Activated T-cell treated with anti-CD3 and anti-CD28 coated beads, Interleukin-2, amount 50 U/mL, for 4 hours (primary cell): Measurements from ENCODE around the gene PLXNB3. TPM values are rescaled to one million over a fixed set of nuclear protein-coding genes. Genes with fewer than 3 reads are reported as not detected.
A peak's percentile ranks its signal among the peaks of the same experiment; 100 is the strongest.
"Not testable (repeated sequence)": the region's sequence is repeated elsewhere in the genome, so short reads cannot be mapped to it uniquely, and the experiment has no call there.

Source experiments
- ATAC-seq, 2 donors: fragments of 200-7000 bp; cut with Tn5 transposase; one replicate each; pipeline ENCODE4 v1.10.0; 2021
- DNase-seq: peaks from one replicate; pipeline ENCODE4 v3.0.0-alpha.2; 2020
- H3K27me3 Mint-ChIP-seq: one replicate; pipeline ENCODE4 v1.8.0; 2021; ENCODE audit warnings: low read depth, mixed read lengths
- H3K36me3 Mint-ChIP-seq: one replicate; pipeline ENCODE4 v1.8.0; 2022; ENCODE audit warnings: mixed read lengths; ENCODE audit not compliant: insufficient read depth
- H3K4me1 Mint-ChIP-seq: one replicate; pipeline ENCODE4 v1.8.0; 2021; ENCODE audit warnings: low read depth, mixed read lengths
- H3K4me3 Mint-ChIP-seq: one replicate; pipeline ENCODE4 v1.8.0; 2021; ENCODE audit warnings: mild to moderate bottlenecking, moderate library complexity, mixed read lengths
- H3K9me3 Mint-ChIP-seq: one replicate; pipeline ENCODE4 v1.8.0; 2021; ENCODE audit warnings: mixed read lengths
- total RNA-seq, 3 donors: library from RNA; stranded (reverse); gene quantifications; one replicate each; pipeline ENCODE4 v1.2.1, GENCODE V29; 2021

Gene PLXNB3
- total RNA-seq, 3 donors from 2014 or later = 0.40 to 0.66 (median 0.46) TPM

DNA sequence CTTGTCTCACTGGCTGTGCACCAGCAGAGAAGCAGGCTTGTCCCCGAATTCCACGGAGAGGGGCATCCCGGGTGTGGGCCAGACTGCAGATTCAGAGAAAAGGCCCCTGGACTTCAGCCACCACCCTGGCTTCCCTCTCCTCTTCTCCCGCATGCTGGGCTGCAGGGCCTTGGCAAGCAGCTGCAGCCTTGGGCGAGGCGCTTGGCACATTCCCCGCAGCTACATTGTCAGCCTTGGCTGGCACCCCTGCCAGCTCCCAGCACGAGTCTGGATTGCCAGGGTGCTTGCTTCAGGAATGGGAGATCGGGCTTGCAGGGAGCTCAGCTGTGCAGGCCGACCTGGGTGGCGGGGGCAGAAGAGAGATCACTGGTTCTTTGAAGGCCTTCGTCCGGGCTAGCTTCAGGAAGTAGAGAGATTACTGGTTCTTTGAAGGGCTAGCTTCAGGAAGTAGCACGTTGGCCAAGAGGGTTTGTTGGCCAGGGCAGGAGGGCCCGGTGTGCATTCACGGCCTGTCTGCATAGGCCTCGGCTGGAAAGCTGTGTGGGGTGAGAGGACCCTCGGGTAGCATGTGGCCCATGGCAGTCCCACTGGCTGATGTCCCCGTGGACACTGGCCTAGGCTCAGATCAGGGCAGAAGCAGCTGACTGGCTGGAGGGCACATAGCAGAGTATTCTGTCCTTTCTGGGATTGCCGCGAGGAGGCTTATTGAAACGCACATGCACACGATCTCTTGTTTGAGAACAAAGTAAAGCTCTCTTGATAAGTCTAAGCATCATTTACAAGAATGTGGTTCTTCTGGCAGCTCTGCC, 36.7 kb upstream of the PLXNB3 start:
- H3K4me3 Mint-ChIP-seq = peak overlapping the region; percentile 37
- H3K27me3 Mint-ChIP-seq = no peaks in the 10 kb centered on the region
- H3K4me1 Mint-ChIP-seq = peaks cover 30% of the 10 kb centered on the region
- H3K9me3 Mint-ChIP-seq = no peaks in the 10 kb centered on the region
- H3K36me3 Mint-ChIP-seq = peaks cover 6% of the 10 kb centered on the region
- DNase-seq (no peak), ATAC-seq (no peak)

DNA sequence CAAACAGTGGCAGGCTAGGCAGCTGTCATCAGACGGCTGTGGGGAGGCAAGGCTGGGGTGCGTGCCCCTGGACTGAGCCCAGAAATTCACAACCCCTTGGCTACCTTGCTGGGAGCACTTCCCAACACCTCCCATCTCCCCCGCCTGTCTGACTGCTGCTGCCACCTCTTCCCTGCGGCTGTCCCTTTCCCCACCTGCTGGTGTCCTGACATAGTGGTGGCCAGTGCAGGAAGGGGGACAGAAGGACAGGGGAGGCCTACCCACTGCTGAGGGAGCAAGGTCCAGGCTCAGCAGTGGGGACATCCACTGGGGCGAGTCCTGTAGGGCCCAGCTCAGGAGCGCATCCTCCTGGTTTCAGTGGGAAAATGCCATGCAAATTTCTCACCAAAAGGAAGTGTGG, 36.0 kb upstream of the PLXNB3 start:
- Mint-ChIP-seq H3K4me1 (peaks cover 26% of the 10 kb centered on the region), H3K36me3 (peaks cover 6% of the 10 kb centered on the region), H3K9me3 (no peaks in the 10 kb centered on the region), H3K27me3 (no peaks in the 10 kb centered on the region), H3K4me3 (no peak overlapping the region)
- no peak for ATAC-seq
- DNase-seq = no peak

DNA sequence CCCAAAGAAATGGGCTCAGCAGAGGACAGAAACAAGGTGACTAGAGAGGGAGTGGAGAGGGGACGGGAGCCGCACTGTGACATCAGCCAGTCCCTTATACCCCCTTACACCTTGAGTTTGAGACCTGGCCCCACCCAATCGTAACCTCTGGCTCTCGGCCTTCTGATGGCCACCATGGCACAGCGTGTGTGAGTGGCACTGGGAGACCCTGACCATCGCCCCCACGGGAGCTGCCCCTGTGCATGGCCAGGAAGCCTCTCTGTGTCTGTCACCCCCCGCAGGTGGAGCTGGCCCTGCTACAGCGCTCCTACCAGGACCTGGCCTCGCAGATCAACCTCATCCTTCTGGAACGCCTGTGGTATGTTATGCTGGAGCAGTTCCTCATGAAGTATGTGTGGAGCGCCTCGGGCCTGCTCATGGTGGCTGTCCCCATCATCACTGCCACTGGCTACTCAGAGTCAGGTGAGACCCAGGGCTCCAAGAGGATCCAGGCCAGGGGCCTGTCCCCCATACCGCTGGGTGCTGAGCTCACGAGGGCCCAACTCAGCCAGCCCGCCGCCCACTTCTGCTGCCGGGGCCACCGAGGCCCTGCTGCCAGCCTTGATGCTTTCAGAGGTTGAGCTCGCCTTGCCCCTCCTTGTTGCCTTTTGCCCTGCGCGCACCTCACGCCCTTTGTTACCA, 35.0 kb upstream of the PLXNB3 start:
- no peak overlapping the region for H3K4me3 Mint-ChIP-seq
- no peak for DNase-seq
- H3K4me1 Mint-ChIP-seq = peaks cover 26% of the 10 kb centered on the region
- no peaks in the 10 kb centered on the region for H3K9me3 Mint-ChIP-seq
- no peaks in the 10 kb centered on the region for H3K27me3 Mint-ChIP-seq
- ATAC-seq = no peak
- peaks cover 6% of the 10 kb centered on the region for H3K36me3 Mint-ChIP-seq

DNA sequence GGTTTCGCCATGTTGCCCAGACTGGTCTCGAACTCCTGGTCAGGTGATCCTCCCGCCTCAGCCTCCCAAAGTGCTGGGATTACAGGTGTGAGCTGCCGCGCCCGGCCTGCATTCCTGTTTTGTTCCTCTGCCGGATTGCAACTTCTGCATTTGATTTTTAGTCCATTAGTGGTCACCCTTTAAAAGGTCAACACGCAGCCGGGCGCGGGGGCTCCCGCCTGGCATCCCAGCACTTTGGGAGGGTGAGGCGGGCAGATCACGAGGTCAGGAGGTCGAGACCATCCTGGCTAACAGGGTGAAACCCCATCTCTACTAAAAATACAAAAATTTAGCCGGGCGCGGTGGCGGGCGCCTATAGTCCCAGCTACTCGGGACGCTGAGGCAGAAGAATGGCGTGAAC, 33.9 kb upstream of the PLXNB3 start:
- Mint-ChIP-seq H3K4me1 (peaks cover 30% of the 10 kb centered on the region), H3K36me3 (peaks cover 10% of the 10 kb centered on the region)
- H3K27me3 Mint-ChIP-seq, H3K9me3 Mint-ChIP-seq, ATAC-seq, H3K4me3 Mint-ChIP-seq, DNase-seq: not testable (repeated sequence)

DNA sequence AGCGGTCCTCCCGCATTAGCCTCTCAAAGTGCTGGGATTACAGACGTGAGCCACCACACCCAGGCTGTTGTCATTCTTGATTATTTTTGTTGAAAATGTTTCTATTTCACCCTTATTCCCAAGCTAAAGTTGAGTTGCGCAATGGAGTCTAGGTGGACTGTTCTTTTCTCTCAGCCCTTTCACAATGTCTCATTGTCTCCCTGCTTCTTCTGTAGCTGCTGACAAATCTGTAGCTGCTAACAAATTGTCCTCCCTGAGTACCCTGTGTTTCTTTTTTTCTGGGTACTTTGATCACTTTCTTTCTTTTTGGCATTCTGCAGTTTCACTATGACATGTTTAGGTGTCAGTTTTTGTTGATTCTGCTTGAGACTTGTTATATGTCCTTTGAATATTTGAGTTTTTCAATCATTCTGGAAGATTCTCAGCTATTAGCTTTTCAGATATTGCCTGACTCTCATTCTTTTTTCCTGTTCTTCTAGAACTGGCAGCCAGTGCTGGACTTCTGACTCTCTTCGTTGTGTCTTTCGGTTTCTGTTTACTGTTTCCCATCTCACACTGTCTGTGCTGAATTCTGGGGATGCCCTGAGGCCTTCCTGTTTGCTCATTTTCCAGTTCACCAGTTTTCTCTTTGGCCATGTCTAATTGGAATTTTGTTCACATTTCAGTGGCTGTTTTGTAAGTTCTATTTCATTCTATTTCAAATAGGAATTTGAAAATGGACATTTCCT, 32.8 kb upstream of the PLXNB3 start:
- no peaks in the 10 kb centered on the region for H3K9me3 Mint-ChIP-seq
- no peak overlapping the region for H3K4me3 Mint-ChIP-seq
- H3K27me3 Mint-ChIP-seq = no peaks in the 10 kb centered on the region
- peaks cover 14% of the 10 kb centered on the region for H3K36me3 Mint-ChIP-seq
- DNase-seq = no peak
- peaks cover 32% of the 10 kb centered on the region for H3K4me1 Mint-ChIP-seq
- peak in 1 of 2 donors; percentile 14 for ATAC-seq

DNA sequence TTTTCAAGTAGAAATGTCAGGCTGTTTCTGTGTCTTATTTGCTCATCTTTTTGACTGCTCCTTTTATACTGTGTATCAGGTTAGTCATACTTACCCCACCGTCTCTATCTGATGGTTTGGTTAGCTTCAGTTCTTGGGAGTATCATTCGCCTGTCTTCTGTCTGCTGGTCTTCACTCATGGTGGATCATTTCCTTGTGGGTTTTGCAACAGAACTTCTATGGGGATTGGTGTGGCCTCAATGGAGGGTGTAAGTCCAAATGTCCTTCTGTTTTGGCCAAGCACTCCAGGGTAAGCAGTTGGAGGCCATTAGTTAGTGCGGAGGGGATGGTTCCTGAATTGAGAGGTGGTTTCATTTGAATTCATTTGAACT, 32.2 kb upstream of the PLXNB3 start:
- Mint-ChIP-seq H3K4me3 (no peak overlapping the region), H3K9me3 (no peaks in the 10 kb centered on the region), H3K36me3 (peaks cover 14% of the 10 kb centered on the region), H3K4me1 (peaks cover 31% of the 10 kb centered on the region), H3K27me3 (no peaks in the 10 kb centered on the region)
- DNase-seq (no peak), ATAC-seq (no peak)

DNA sequence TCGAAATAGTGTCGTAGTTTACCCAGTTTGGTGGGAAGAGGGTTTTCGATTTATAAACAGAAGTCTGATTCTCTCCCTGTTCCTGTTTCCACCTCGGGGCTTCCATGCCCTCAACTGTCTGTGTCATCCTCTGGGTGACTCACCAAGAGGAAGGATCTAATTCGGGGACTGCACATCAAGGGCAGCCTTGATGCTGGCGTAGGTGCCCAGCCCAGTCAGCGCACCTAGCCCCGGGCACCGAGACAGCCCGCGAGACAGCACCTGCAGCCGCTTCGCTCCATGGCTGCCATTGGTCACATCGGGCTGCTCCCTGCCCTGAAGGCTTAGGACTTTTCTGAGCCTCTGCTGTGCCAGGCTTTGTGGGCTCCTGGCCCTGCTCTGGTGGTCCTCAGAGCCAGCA, 31.6 kb upstream of the PLXNB3 start:
- Mint-ChIP-seq H3K27me3 (no peaks in the 10 kb centered on the region), H3K4me1 (peaks cover 25% of the 10 kb centered on the region), H3K36me3 (peaks cover 14% of the 10 kb centered on the region), H3K4me3 (no peak overlapping the region), H3K9me3 (no peaks in the 10 kb centered on the region)
- ATAC-seq (no peak), DNase-seq (no peak)

DNA sequence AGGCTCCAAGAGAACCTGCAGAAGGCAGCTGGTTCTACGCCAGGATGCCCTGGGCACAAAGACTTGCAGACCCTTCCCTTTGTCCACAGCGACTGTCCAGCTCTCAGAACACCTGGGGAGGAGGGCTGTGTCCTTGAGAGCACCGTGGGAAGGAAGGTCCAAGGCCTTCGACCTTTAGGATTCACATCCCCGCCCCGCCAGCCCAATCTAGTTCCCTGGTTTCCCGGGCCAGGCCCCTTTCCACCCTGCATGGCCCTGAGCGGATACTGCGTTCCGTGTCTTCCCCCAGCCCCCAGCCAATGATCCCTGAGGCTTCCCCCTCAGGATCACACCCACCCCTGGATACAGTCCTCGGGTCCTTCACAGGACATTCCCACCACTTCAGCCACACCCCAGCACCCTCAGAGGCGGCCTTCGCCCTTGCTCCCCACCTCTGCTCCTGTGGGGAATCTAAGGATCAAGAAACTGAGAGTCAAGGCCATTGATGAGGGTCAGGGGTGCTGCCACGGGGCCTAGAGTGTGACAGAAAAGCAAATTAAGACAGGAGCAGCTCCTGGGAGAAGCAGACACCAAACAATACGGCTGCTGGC, 30.3 kb upstream of the PLXNB3 start:
- H3K4me1 Mint-ChIP-seq = peaks cover 19% of the 10 kb centered on the region
- no peak overlapping the region for H3K4me3 Mint-ChIP-seq
- ATAC-seq (no peak), DNase-seq (no peak)
- no peaks in the 10 kb centered on the region for H3K9me3 Mint-ChIP-seq
- H3K36me3 Mint-ChIP-seq = peaks cover 14% of the 10 kb centered on the region
- H3K27me3 Mint-ChIP-seq = no peaks in the 10 kb centered on the region

DNA sequence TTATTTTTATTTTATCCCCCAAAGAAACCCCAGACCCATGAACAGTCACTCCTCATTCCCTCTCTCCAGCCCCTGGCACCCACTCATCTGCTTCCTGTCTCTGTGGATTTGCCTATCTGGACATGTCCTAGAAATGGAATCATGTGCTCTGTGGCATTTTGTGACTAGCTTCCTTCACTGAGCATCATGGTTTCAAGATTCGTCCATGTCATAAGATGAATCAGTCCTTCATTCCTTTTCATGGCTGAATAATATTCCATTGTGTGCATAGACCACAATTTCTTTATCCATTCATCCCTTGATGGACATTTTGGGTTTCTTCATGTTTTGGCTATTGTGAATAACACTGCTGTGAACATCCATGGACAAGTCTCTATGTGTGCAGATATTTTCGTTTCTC, 29.2 kb upstream of the PLXNB3 start:
- DNase-seq (no peak), ATAC-seq (no peak)
- Mint-ChIP-seq H3K9me3 (no peaks in the 10 kb centered on the region), H3K4me1 (peaks cover 25% of the 10 kb centered on the region), H3K27me3 (no peaks in the 10 kb centered on the region), H3K4me3 (no peak overlapping the region), H3K36me3 (peaks cover 14% of the 10 kb centered on the region)

DNA sequence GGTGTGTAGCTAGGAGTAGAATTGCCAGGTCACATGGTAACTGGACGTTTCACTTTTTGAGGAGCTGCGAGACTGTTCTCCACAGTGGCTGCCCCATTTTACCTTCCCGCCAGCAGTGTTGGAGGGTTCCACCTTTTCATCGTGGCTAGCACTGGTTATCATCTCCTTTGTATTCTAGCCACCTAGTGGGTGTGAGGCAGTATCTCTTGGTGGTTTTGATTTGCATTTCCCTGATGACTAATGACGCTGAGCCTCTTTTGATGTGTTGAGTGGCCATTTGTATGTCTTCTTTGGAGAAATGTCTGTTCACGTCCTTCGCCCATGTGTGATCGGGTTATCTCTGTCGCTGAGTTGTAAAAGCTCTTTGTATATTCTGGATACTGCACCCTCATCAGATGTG, 28.8 kb upstream of the PLXNB3 start:
- Mint-ChIP-seq H3K4me1 (peaks cover 29% of the 10 kb centered on the region), H3K9me3 (no peaks in the 10 kb centered on the region), H3K36me3 (peaks cover 14% of the 10 kb centered on the region), H3K27me3 (no peaks in the 10 kb centered on the region), H3K4me3 (no peak overlapping the region)
- DNase-seq (no peak), ATAC-seq (peak; percentile 65 to 72)

DNA sequence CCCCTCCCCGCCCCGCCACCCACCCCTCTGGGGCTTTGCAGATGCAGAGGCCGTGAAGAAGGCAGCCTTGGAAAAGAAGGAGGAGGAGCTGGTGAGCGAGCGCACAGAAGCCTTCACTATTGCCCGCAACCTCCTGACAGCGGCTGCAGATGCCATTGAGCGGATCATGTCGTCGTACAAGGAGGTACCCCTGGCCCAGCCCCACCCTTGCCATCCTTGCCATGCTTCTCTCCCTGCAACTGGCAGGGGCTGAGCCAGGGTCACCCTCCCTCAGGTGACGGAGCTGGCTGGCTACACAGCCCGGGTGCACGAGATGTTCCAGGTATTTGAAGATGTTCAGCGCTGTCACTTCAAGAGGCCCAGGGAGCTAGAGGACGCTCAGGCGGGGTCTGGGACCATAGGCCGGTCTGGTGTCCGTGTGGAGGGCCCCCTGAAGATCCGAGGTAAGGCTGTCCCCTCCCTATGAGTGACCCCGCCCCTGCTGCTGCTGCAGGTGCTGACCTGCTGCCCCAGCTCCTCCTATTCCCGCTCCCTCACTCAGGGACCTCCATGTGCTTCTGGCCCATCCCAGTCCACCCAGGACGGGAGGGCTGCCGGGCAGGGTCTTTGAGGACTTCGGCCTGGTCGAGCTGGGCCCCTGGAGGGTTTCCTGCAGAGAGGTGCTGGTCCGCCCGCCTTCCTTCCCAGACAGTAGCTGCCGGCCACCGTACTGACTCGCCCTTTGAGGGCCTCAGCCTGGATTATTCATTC, 27.8 kb upstream of the PLXNB3 start:
- no peaks in the 10 kb centered on the region for H3K9me3 Mint-ChIP-seq
- H3K4me1 Mint-ChIP-seq = peaks cover 35% of the 10 kb centered on the region
- DNase-seq = no peak
- no peak for ATAC-seq
- no peak overlapping the region for H3K4me3 Mint-ChIP-seq
- H3K27me3 Mint-ChIP-seq = no peaks in the 10 kb centered on the region
- H3K36me3 Mint-ChIP-seq = peaks cover 14% of the 10 kb centered on the region

DNA sequence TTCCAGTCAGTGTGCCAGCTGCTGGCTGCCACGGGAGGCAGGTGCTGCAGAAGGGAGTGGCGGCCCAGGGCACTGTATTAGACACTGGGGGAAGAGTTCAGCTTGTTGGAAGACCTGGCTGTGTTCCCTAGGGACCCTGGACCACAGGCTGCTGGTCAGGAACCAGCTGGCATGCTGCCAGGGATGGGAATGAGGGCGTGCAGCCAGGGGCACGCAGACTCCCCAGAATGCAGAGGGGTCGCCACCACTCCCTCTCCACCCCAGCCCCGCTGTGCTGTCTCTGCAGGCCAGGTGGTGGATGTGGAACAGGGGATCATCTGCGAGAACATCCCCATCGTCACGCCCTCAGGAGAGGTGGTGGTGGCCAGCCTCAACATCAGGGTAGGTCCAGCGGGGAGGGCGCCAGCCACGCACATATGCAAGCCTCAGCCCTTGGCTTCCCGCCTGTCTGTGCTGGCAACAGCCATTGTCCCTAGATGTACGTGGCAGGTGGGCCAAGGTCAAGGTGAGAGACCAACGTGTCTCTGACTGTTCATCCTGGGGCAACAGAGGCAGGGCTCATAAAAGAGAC, 27.1 kb upstream of the PLXNB3 start:
- Mint-ChIP-seq H3K9me3 (no peaks in the 10 kb centered on the region), H3K36me3 (peaks cover 11% of the 10 kb centered on the region), H3K4me1 (peaks cover 29% of the 10 kb centered on the region), H3K27me3 (no peaks in the 10 kb centered on the region), H3K4me3 (no peak overlapping the region)
- DNase-seq (no peak), ATAC-seq (no peak)

DNA sequence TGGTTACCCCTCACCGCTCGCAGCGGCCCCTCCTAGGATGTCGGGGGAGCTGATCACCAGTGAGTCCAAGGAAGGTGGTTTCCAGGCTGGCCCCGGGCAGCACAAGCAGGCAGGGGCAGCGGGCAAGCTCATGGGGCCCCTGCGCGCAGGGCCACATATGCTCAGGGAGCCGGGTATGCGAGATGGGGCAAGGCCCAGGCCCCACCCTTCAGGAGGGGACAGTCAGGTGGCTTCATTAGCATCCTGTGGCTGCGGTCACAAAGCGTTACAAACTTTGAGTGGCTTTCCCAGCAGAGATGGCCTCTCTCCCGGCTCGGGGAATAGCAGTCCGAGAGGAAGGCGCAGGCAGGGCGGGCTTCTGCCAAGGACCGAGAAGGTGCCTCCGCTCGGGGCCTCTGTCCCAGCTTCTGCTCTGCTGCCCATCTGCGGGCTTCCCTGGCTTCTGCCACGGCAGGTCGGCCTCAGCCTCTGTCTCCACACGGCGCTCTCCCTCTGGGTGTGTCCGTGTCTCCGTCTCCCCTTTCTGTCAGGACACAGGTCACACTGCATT, 25.9 kb upstream of the PLXNB3 start:
- Mint-ChIP-seq H3K27me3 (no peaks in the 10 kb centered on the region), H3K4me3 (no peak overlapping the region), H3K4me1 (peaks cover 28% of the 10 kb centered on the region), H3K36me3 (peaks cover 9% of the 10 kb centered on the region), H3K9me3 (no peaks in the 10 kb centered on the region)
- no peak for ATAC-seq
- no peak for DNase-seq
